Upper lobe of right lung (tissue), 1 donor: ENCODE measurements around the gene ARAP1. TPM values are rescaled to one million over a fixed set of nuclear protein-coding genes. Genes with fewer than 3 reads are reported as not detected.
A peak's percentile ranks its signal among the peaks of the same experiment; 100 is the strongest.

Experiments used
- ATAC-seq: fragments of 200-7000 bp; cut with Tn5 transposase; one replicate; pipeline ENCODE4 v1.9.1; 2020; ENCODE audit warnings: mild to moderate bottlenecking, moderate library complexity
- DNase-seq: peaks from one replicate; pipeline ENCODE4 v3.0.0-alpha.2; 2020
- H3K27ac ChIP-seq: fragments of 200-600 bp; one replicate; pipeline ENCODE4 v1.8.0; 2022
- H3K27me3 ChIP-seq: fragments of 200-600 bp; one replicate; pipeline ENCODE4 v1.8.0; 2022; ENCODE audit warnings: mild to moderate bottlenecking
- H3K36me3 ChIP-seq: fragments of 200-600 bp; one replicate; pipeline ENCODE4 v1.8.0; 2022
- H3K4me1 ChIP-seq: fragments of 200-600 bp; one replicate; pipeline ENCODE4 v1.8.0; 2022
- H3K4me3 ChIP-seq: fragments of 200-600 bp; one replicate; pipeline ENCODE4 v1.8.0; 2022; ENCODE audit warnings: mild to moderate bottlenecking
- H3K9me3 ChIP-seq: fragments of 200-600 bp; one replicate; pipeline ENCODE4 v1.8.0; 2022
- intact Hi-C: fragments of 100-400 bp; cut with DNase I; formaldehyde crosslinking; loops from one replicate; pipeline ENCODE4 v1.11.0; 2022
- total RNA-seq: library from RNA; stranded (reverse); fragmentation: NEBNext Ultra II Directional; extraction: Animal tissue kit (Norgen Biotek cat#: 25700); gene quantifications from one replicate; pipeline ENCODE4 v1.2.1, GENCODE V29; 2021
- TF ChIP-seq, protein P1 (sequence below): fragments of 200-600 bp; IDR thresholded peaks from one replicate; pipeline ENCODE4 v1.8.0; 2022; ENCODE audit warnings: antibody characterized with exemption
- donor health status: DM: no; HTN: yes; CAD: no; lungs with severe emphysema.

The ARAP1 gene
- total RNA-seq, 1 donor from 2014 or later, result 226 TPM

DNA sequence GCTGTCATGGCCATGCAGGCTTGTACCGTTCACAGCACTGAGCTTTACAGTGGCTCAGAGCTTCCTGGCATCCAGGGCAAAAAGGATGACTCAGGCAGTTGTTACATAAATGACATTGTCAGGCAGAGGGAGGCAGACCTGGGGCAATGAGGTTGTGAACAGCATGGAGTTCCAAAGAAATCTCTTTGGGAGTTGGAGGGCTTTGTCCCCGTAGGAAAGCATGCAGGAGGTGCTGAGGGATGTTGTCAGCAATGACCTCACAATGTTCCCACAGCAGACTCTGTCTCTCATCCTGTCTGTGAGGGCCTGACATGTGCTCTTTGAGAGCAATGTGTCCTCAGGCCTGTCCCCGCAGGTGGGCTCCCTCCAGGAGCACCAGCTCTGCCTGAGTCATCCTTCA is 52.1 kb downstream of the ARAP1 start:
- intact Hi-C loops, result no loop called here
- H3K9me3 ChIP-seq, result no peaks in the 10 kb centered on the region
- ATAC-seq (no peak), DNase-seq (no peak)
- H3K4me3 ChIP-seq, result no peak overlapping the region
- H3K27ac ChIP-seq, result no peak overlapping the region
- H3K4me1 ChIP-seq, result peaks cover 16% of the 10 kb centered on the region
- peaks cover 96% of the 10 kb centered on the region for H3K36me3 ChIP-seq
- TF ChIP-seq, protein P1, sequence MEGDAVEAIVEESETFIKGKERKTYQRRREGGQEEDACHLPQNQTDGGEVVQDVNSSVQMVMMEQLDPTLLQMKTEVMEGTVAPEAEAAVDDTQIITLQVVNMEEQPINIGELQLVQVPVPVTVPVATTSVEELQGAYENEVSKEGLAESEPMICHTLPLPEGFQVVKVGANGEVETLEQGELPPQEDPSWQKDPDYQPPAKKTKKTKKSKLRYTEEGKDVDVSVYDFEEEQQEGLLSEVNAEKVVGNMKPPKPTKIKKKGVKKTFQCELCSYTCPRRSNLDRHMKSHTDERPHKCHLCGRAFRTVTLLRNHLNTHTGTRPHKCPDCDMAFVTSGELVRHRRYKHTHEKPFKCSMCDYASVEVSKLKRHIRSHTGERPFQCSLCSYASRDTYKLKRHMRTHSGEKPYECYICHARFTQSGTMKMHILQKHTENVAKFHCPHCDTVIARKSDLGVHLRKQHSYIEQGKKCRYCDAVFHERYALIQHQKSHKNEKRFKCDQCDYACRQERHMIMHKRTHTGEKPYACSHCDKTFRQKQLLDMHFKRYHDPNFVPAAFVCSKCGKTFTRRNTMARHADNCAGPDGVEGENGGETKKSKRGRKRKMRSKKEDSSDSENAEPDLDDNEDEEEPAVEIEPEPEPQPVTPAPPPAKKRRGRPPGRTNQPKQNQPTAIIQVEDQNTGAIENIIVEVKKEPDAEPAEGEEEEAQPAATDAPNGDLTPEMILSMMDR, result no peak
- no peaks in the 10 kb centered on the region for H3K27me3 ChIP-seq

DNA sequence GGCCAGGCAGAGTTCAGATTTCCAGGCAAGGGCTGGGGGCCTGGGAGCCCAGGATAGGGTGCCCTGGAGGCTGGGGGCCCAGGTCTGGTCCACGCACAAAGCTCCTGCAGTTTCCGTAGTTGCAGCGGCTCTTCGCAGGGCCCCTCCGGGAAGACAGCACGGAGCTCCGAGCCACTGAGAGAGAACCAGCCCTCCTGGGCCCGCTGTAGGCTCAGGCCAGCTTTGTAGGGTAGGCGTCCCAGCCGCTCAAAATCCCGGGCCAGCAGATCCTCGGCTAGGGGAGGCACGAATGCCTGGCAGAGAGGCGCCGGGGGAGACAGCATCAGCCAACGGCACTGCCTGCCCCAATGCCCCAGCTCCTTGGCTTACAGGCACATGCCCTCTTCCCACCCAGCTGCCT is 54.4 kb downstream of the ARAP1 start:
- H3K27me3 ChIP-seq, result no peaks in the 10 kb centered on the region
- ATAC-seq (no peak), DNase-seq (no peak)
- no peak overlapping the region for H3K4me3 ChIP-seq
- no peaks in the 10 kb centered on the region for H3K9me3 ChIP-seq
- intact Hi-C loops, result no loop called here
- no peak overlapping the region for H3K27ac ChIP-seq
- TF ChIP-seq, protein P1, result no peak
- peaks cover 99% of the 10 kb centered on the region for H3K36me3 ChIP-seq
- H3K4me1 ChIP-seq, result peaks cover 2% of the 10 kb centered on the region

DNA sequence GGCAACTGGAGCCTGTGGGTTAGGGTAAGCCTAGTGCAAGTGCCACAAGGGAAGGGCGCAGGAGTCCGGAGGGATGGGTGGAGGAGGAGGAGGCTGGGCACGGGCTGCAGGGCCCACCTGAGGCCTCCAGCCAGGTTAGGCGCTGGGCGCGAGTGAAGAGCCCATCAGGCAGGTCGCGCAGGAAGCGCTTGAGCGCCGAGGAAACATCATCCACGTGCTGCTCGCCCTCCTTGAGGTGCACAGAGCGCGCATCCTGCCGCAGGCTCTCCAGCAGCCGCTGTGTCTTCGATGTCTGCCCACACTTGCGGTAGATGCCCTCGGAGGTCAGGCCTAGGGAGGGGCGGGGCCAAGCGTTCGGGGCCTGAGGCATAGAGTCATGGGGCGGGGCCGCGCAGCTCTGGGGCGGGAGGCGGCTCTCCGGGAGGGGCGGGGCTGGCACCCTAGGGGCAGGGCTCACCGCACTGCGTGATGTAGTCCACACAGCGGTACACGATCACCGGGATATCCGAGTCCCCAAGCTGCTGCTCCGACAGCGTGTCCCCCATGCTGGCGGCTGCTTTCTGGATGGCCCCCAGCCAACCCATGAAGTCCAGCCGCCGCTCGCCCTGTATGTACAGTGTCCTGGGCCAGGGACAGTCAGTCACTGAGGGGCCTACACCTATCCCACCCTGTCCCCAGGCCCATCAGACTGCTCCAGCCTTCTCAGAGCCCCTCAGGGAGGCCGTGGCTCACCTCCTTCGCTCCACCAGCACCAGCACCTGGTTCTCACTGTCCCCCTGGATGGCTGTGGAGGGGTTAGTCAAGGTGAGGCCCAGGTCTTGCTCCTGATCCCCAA is 55.1 kb downstream of the ARAP1 start:
- TF ChIP-seq, protein P1, result no peak
- Histone ChIP-seq H3K4me1 (no peaks in the 10 kb centered on the region), H3K4me3 (no peak overlapping the region), H3K27me3 (no peaks in the 10 kb centered on the region), H3K27ac (no peak overlapping the region), H3K9me3 (no peaks in the 10 kb centered on the region), H3K36me3 (peaks cover 100% of the 10 kb centered on the region)
- ATAC-seq (peak; percentile 41), DNase-seq (no peak)
- intact Hi-C loops, result no loop called here

DNA sequence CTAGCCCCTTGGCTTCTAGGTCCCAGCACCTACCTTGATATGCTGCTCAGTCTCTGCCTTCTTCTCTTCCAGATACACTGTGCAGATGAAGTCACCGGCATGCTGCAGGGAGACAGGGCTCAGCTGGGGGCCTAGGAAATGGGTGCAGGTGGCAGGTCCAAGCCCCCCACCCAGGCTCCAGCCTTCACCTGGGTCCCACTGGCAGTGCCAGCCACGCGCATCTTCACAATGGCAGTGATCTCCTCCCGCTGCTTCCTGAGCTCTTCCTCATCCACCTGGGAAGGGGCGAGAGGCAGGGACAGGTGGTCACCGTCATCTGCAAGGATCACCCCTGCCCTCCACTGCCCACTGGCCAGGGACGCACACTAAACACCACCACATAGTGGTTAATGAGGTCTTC is 56.9 kb downstream of the ARAP1 start:
- intact Hi-C loops, result no loop called here
- no peaks in the 10 kb centered on the region for H3K4me1 ChIP-seq
- DNase-seq, result peak; percentile 59
- TF ChIP-seq, protein P1, result no peak
- no peak for ATAC-seq
- no peak overlapping the region for H3K27ac ChIP-seq
- H3K4me3 ChIP-seq, result no peak overlapping the region
- H3K27me3 ChIP-seq, result no peaks in the 10 kb centered on the region
- H3K36me3 ChIP-seq, result peaks cover 100% of the 10 kb centered on the region
- no peaks in the 10 kb centered on the region for H3K9me3 ChIP-seq

DNA sequence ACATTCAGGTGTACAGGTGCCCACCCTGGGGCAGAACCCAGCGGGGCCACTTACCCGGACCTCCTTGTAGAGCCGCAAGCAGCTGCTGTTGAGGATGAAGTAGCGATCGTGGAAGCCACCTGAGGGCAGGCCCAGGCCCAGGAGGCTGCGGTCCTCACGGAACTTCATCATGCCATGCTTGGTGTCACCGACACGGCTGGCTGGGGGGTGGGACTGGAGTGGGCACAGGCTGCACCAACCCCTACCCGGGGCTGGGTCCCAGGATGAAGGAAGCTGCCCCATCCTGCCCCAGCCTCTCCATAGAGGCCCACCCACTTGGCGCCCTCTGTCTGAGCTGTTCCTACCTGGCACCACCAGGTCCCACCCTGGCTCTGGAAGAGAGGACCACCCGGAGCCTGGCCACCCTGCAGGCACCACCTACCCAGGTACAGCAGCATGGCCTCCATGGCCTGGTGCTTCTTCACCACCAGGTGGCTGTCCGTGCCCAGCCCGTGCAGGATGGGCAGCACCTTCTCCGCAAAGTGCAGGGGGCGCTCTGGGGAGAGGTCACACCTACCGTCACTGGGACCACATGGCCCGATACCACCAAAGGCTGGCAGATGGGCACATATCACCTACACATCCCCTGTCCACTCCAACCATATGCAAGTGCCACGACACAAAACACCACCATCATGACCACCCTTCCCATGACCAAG is 58.8 kb downstream of the ARAP1 start:
- TF ChIP-seq, protein P1, result no peak
- H3K27ac ChIP-seq, result no peak overlapping the region
- DNase-seq, result no peak
- no peaks in the 10 kb centered on the region for H3K4me1 ChIP-seq
- H3K27me3 ChIP-seq, result no peaks in the 10 kb centered on the region
- no peaks in the 10 kb centered on the region for H3K9me3 ChIP-seq
- intact Hi-C loops, result no loop called here
- H3K4me3 ChIP-seq, result no peak overlapping the region
- no peak for ATAC-seq
- H3K36me3 ChIP-seq, result peaks cover 100% of the 10 kb centered on the region
